GM21360 (cell line): ENCODE results near the gene TAF8.

Experiments
- ATAC-seq: cut with Tn5 transposase; IDR thresholded peaks from one replicate; pipeline ENCODE4 v1.9.1; 2021; ENCODE audit warnings: mild to moderate bottlenecking, moderate library complexity; ENCODE audit not compliant: unreplicated experiment

TAF8 gene

DNA sequence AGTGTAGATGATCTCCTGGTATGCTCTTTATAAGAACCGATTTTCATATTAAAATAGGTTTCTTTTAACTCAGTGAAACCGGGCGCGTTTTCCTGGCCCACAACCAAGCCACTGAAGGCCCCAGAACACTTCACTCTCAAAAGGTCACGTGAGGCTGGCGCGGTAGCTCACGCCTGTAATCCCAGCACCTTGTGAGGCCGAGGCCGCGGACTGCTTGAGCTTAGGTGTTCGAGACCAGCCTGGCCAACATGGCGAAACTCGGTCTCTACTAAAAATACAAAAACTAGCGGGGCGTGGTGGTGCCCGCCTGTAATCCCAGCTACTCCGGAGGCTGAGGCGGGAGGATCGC lies 402 bp upstream of the TAF8 start:
- ATAC-seq = no peak

DNA sequence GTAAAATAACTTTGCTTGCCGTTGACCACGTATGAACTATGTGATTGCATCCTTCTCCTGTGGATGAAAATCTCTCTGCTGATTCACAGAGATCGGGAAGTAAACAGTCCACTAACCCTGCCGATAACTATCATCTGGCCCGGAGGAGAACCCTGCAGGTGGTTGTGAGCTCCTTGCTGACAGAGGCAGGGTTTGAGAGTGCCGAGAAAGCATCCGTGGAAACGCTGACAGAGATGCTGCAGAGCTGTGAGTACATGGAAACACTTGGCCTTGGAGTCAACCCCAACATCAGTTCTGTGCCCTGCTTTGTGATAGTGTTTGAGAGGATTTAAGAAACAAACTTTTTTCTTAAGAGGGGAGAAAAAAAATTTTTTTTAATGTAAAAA lies 937 bp downstream of the TAF8 start:
- no peak for ATAC-seq

DNA sequence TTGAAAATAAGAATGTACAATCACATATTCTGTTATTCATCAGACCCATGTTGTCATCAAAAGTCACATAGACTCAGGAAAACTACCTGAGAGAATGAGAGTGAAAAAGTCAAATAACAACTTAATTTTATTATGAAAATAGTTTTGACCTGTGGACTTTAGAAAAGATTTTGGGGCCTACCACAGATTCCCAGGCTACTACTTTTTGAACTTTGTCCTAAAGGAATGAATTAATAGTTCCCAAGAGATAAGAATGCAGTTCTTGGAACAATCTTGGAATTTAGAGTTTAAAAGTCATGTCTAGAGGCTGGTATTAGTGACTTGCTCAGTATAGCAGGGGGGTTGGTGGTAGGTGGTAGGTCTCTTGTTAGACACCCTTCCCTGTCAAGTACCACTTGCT lies 3.3 kb downstream of the TAF8 start:
- no peak for ATAC-seq

DNA sequence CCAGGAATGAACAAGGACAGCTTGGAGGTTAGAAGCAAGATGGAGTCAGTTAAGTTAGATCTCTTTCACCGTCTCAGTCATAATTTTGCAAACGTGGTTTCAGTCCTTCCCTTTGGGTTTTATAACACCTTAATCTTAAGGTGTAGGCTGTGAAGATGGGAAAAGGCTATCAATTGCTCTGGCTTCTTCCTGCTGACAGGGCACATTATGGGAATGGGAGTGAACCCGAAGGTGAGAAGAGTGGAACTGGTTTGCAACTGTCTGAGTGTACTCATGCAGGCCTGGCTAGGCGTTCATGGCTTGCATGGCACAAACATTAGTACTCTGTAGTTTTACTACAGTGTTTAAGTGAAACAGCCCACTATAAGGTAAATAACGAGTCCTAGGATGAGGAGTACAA lies 9.4 kb downstream of the TAF8 start:
- ATAC-seq = no peak

DNA sequence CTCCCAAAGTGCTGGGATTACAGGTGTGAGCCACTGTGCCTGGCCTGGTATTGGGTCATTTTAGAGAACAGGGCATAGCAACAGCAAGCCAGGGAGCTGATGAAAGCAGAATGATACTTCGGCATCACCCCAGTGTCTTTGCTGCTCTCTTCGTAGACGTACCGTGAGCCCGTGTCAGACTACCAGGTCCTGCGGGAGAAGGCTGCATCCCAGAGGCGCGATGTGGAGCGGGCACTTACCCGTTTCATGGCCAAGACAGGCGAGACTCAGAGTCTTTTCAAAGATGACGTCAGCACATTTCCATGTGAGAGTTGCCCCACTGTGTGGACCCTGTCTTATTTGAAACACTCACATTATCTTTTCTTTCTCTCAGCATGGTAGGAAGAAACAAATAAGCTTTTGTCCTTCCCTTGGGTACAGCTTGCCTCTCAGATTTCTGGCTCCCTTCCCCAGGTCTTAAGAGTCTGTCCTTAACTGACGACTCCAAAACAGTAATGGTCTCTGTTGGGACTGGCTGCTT lies 15.9 kb downstream of the TAF8 start:
- no peak for ATAC-seq

DNA sequence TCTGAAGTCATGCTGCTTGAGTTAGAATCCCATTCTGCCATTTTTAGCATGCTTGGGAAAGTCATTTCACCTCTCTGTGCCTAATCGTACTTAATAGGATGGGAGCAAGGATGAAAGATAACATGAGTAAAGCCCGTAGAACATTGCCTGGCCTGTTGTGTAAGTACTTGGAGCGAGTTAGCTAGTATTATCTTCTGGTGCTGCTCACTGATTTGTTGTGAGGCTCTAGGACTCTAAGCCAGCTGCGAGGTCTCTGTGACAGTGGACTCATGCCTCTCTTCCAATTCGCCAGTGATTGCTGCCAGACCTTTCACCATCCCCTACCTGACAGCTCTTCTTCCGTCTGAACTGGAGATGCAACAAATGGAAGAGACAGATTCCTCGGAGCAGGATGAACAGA lies 17.8 kb downstream of the TAF8 start:
- ATAC-seq = no peak

DNA sequence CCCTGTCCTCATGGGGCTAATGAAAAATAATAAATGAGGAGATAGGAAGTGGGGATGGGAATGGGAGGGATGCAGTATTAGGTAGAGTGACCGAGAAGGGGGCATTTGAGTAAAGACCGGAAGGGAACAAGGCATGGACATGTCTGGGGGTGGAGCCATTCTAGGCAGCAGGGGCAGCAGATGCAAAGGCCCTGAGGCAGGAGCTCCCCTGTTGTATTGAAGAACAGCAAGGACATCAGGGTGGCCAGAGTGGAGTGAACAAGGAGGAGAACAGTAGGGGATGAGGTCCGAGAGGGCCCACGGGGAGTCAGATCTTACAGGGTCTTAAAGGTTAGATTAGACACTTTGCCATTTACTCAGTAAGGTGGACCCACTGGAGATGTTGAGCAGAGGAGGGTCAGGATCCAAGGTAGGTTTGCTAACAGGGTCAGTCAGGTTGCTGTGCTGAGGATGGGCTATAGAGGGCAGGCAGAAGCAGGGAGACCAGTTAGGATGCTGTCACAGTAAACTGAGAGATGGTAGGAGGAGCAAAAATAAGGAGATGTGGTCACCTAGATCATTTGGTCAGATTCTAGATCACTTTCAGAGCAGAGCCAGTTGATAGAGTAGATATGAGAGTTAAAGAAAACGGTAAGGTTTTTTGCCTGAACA lies 18.7 kb downstream of the TAF8 start:
- ATAC-seq = no peak

DNA sequence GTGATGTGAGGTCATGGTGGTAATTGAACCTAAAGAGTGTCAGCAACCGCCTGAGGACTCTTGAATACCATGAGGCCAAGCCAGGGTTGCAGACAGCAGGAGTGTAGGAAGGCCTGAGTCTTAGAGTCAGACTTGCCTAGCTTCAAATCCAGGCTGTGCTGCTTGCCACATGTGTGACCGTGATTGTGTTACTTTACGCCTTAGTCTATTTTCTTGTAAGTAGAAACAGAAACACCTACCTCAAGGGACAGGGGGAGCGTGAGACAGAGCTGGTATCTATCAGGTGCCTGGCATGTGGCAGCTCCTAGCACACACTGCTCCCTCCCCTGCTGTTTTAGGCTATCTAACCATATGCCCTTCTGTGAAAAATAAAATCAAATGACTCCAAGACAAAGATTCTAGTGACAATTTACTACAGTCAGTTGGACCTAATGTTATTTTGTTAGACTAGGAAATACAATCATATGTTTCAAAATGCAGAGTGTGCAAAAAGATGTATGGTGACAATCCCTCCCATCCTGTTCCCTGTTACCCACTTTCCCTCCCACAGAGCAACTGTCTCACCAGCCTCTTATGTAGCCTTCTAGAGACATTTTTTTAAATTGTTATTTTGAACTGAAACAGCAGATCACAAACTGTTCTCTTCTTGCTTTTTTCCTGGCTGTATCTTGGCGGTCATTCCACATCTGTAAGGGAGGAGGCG lies 21.7 kb downstream of the TAF8 start:
- ATAC-seq = no peak

DNA sequence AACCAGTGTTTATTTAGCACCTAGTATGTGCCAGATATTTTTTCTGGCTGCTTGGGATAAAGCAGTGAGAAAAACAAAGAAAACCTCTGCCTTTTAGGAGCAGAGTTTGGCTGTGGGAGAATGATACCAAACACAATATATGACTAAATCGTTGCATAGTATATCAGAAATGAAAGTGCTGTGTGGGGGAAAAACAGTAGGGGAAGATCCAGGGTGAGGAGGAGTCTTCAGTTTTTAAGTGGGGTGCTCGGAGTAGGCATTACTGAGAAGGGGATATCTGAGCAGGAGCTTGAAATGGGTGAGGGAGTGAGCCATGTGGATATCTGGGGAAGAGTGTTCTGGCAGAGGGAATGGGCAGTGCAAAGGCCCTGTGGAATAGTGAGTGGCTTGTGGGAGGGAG lies 23.0 kb downstream of the TAF8 start:
- ATAC-seq = no peak

DNA sequence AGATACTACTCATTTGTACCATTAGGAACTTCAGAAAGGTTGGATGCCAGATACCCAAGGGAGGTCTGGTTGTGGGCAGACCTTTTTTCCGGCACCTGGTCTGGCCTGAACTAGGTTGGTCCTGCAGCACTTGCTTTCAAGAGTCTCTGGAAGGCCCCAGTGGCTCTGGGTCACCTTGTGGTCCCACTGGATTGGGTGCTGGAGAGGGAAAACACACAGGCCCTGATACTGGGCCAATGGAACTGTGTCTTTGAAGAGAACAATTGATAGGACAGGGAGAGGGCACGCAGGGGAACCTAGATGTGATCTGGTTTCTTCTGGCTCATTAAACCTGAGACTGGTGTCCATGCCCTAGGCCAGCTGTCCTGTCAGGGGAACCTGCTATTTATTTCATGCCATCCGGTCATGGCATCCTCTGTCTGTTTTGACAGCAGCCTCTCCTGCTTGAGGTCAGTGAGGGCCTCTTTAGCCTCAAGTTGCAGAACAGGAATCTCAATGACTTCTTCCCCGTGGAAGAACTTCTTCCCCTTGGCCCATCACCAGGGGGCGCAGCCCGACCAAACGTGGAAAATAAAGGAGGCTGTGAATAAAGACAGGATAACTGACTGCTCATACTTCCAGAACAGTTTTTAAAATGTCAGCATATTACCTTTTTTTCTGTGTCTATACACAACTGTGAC lies 25.0 kb downstream of the TAF8 start:
- no peak for ATAC-seq

DNA sequence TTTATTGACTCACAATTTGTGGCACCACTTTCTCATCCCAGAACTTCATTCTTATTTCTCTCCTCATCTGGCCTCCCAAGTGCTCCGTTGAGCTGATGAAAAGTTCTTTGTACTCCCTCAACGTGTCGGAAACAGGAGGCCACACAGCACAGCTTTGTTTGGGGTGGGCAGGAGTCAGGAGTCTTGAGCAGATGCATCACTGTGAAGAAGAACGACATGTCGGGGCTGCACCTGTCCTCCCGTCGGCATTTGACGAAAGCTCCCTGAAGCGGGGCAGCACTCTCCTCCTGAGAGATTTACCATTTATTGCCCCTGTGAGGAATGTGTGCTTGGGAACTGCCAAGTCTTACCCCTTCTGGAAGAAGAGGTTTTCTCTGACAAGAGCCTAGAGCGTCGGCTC lies 28.1 kb downstream of the TAF8 start:
- no peak for ATAC-seq

DNA sequence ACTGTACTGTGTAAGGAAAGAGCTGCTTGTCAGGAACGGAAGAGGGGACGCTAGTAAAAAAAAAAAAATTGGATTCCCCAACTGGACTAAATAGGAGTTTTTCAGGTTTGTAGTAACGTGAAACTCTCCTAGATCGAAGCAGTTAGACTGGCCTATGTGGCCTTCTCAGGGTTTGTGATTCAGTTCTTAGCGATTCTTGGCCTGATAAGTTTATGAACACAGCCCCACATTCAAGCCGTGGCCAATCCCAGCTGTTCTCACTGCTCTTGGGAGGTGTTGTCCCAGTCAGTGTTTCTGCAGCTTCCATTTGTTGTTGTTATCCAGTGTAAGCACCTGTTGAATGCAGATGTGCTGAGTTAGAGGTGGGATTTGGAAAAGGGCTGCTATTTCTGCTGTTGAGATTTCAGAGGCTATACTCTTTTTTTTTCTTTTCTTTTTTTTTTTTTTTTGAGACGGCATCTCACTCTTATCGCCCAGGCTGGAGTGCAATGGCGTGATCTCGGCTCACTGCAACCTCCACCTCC lies 29.7 kb downstream of the TAF8 start:
- no peak for ATAC-seq

DNA sequence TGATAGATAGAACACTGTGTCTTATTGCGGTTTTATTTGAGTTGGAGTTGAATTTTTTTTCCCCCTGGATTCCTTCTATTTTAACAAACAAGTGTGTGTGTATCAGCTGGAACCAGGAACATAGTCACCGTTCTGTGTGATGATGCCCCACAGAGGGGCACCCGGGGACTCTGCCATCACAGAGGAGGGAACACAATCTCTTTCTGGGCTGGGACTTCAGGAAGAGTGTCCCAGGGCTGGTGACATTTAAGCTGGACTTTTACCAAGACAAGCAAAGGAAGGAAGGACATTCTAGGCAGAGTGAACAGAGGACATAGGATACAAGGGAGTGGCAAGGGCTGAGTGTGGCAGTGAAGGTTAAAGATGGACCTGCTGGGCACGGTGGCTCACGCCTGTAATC lies 33.2 kb downstream of the TAF8 start:
- ATAC-seq = no peak

DNA sequence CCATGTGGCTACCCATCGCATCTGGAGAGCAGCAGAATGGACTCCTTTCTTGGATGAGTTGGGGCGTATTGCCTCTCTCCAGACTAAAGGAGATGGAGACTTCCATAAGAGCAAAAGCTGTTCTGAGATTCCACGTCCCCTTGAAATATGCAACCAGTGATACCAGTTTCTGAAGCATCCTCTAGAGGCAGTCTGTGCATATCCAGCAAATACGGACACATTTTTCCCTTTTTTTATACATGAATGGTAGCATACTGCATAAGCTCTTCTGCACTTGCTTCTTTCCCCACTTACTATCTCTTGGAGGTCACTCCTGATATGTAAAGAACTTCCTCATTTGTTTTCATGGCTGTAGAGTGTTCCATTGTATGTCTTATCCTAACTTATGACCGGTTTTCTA lies 34.6 kb downstream of the TAF8 start:
- ATAC-seq = no peak

DNA sequence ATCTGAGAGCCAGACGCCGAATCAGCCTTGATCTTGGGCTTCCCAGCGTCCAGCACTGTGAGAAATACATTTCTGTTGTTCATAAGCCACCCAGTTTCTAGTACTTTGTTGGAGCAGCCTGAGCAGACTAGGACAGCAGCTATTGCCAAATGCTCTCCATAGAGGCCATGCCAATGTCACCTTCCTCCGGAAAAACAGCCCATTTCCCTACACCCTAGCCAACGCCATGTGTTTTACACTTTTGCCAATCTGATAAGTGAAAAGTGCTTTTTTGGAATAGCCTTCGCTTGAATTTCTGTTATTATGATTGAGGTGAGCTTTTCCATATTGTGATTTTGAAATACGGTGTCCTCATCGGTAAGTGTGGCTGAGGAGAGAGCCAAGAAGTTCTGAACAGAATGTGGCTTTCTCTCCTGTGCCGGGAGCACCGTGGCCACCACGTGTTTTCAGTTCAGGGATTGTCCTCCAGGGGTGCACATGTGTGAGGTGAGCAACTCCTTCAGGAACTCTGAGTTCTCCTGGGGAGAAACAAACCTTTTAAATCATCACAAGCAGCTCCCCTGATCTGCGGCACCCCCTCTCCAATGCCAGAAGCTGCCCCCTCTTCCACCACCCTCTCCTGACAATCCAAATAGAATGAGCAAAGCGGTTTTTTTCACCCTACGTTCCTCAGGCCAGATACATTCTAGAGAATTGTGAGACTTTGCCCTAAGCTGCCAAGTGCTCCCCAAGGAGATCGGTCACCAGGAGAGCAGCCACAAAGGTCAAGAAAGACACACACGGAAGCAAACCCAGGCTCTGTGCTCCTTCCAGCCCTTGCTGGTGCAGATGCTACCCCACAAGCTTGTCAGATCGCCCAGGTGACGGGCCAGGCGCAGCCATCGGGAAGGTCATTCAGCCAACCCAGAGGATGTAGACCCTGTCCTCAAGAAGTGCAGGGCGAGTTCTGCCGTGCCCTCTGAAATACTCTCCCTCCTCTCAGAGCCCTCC lies 36.0 kb downstream of the TAF8 start:
- no peak for ATAC-seq

DNA sequence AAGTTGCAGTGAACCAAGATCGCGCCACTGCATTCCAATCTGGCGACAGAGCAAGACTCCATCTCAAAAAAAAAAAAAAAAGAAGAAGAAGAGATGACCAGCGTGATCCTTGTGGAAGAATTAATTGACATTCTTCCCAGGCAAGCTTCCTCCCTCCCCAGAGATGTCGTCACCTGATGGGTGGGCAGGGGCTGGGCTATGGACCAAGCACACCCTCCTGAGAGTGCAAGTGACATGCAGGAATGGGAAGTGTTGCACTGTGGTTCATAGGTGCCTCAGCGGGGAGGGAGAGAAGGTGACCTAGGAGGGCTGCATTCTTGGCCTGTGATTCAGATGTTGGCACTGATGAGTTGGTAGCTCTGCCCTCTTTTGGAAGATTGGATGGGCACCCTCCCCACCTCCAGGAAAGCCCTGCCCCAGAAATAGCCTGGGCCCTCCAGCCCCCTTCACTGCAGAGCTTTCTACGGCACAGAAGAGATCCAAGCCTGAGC lies 37.8 kb downstream of the TAF8 start:
- ATAC-seq = no peak

DNA sequence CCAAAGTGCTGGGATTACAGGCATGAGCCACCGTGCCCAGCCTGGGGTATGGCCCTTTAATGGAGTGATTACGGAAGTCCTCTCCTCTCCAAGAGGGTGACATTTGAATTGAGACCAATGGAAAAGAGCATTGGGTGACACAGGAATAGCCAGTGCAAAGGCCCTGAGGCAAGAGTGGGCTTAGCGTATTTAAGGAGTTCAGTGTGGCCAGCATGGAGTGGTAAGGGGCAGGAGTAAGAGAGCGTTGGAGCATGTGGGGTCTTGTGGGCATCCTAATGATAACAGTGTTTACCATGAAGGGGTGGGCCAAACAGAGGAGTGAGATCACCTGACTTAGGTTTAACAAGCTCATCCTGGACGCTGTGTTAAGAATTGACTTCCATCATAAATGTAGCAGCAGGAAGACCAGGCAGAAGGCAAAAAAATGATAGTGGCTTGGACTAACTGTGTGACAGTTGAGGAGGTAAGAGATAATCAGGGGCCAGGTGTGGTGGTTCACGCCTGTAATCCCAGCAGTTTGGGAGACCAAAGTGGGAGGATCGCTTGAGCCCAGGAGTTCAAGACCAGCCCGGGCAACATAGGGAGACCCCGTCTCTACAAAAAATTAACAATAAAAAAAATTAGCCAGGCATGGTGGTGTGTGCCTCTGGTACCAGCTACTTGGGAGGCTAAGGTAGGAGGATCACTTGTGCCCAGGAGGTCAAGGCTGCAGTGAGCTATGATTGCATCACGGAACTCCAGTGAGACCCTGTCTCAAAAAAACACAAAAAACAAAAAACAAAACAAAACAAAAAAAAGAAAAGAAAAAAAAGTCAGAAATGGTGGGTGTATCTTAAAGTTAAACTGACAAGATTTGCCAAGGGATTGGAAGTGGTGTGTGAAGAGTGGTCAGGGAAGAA lies 40.7 kb downstream of the TAF8 start:
- ATAC-seq = no peak

DNA sequence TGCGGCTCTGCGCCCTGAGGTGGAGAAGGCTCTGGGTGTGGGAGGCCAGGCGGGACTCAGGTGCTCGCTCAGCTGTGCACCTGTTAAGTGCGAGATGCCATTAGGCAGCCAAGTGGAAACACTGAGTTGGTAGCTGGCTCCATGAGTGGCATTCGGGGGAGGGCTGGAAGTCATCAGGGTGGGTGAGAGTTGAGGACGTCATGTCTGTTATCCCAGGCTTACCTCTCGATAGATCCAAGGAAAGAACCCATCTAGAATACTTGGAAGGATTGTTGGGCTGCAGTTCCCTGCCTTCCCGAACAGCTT lies 41.3 kb downstream of the TAF8 start:
- no peak for ATAC-seq

DNA sequence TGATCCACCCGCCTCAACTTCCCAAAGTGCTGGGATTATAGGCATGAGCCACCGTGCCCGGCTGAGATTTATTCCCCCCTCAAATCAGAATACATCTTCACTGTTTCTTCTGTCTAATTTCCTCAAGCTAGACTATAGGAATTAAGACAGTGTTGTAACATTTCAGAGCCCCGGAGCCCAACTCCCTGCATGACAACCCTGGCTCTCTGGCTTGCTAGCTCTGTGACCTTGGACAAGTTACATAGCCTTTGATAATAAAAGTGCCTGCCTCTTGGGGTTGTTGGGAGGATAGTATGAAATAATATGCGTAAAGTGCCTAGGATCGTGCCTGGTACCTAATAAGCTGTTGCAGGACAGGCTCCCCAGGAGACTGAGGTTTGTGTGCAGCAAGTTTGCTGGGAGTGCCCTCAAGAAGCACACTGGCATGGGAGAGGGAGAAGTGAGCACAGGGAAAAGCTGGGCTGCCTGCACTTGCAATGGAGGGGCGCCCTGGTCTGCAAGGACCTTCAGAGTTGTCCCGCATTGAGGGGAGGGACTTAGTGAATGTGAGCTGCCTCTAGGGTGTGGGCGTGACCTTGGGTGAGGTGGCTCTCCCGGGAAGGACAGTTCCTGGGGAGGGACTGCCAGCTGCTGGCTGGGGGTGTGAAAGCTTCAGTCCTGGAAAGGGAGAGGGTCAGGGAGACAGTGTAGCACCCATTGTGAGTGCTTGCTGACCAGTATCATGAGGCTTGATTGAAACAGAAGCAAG lies 43.4 kb downstream of the TAF8 start:
- no peak for ATAC-seq
